ENCODE results near the gene ACOT12. TPM values are rescaled to one million over a fixed set of nuclear protein-coding genes. Genes with fewer than 3 reads are reported as not detected.

Gene ACOT12
- total RNA-seq, 1 experiment from 2014 or later: not detected

GRCh38 chr5:81301271-81302015 is 92.5 kb downstream of the ACOT12 start, which contains the start of gene ZCCHC9:
ZCCHC9 (plus strand) TSS chr5:81301587; CDS start chr5:81304758, 3,171 bp downstream.
- H4K8ac ChIP-seq (replicated peaks; ENCODE audit: insufficient read length, low read depth, low read length): no peak within 1 kb of the TSS
- H3K56ac ChIP-seq (ENCODE audit: insufficient read length, low read depth, low read length): no peak within 1 kb of the TSS
- DNase-seq: peak; percentile 95
- Mint-ChIP-seq H3K36me3 (ENCODE audit: insufficient read depth in 1 of 3, low read depth in 3 of 3) (peaks cover 0 to 7% (median 5%) of the 10 kb centered on the region in 3 experiments; a peak in 4 of 7 replicates), H3K27ac (peak within 1 kb of the TSS; percentile 92 to 99 (median 98)), H3K4me3 (peak within 1 kb of the TSS; percentile 91 to 97), H3K4me1 (peaks cover 16 to 18% of the 10 kb centered on the region in 2 experiments), H3K9me3 (no peaks in the 10 kb centered on the region), H3K27me3 (ENCODE audit: low read depth) (no peaks in the 10 kb centered on the region)
- peak within 1 kb of the TSS; percentile 13 for H2BK5ac ChIP-seq (ENCODE audit: insufficient read length, low read length)
- H3K27me3 ChIP-seq (ENCODE audit: insufficient read depth, low read length): no peaks in the 10 kb centered on the region
- H3K79me2 ChIP-seq (ENCODE audit: insufficient read depth, low read length): peaks cover 6% of the 10 kb centered on the region; the same call in 1 of the 2 replicates
- H3K18ac ChIP-seq (ENCODE audit: insufficient read length, low read depth, low read length): peak within 1 kb of the TSS; percentile 97
- no peak within 1 kb of the TSS for H3K4ac ChIP-seq (ENCODE audit: low read depth, low read length)
- H2AK5ac ChIP-seq (ENCODE audit: insufficient read length, low read length): no peak within 1 kb of the TSS
- no peak within 1 kb of the TSS for H2BK120ac ChIP-seq (ENCODE audit: low read depth, low read length, poor library complexity, severe bottlenecking)
- no peaks in the 10 kb centered on the region for H3K23me2 ChIP-seq (ENCODE audit: insufficient read length, low read depth, low read length, poor library complexity, severe bottlenecking)
- no peaks in the 10 kb centered on the region for H4K20me1 ChIP-seq (ENCODE audit: control insufficient read depth, insufficient read depth, insufficient read length)
- H3K9ac ChIP-seq (ENCODE audit: extremely low read depth, insufficient read length, low read length): peak within 1 kb of the TSS; percentile 95
- H3T11ph ChIP-seq (ENCODE audit: low read length): no peak within 1 kb of the TSS
- TF ChIP-seq CTCF (conservative IDR thresholded peaks at IDR 0.05): 0 out of 3 replicates have a peak, but pooled peaks have one; percentile 24
- no peak within 1 kb of the TSS for H4K5ac ChIP-seq (ENCODE audit: insufficient read length, low read depth, low read length)
- no peaks in the 10 kb centered on the region for H3K9me3 ChIP-seq (ENCODE audit: control insufficient read depth, low read depth, low read length)
- peak within 1 kb of the TSS; percentile 88 for H3K4me2 ChIP-seq (ENCODE audit: insufficient read depth, insufficient read length, low read length)
- WGBS (ENCODE audit: extremely low coverage, insufficient read length, low lambda C conversion rate): no CpG with 5 or more reads among the region's 54 CpGs
- peak within 1 kb of the TSS; percentile 71 for H2AFZ ChIP-seq (ENCODE audit: low read length)
- H3K4me1 ChIP-seq (ENCODE audit: insufficient read depth, low read length): peaks cover 2% of the 10 kb centered on the region; the same call in 1 of the 2 replicates
- H3K23ac ChIP-seq (ENCODE audit: insufficient read length, low read depth, low read length): no peak within 1 kb of the TSS
- no peak within 1 kb of the TSS for H4K91ac ChIP-seq (ENCODE audit: insufficient read length, low read depth, low read length)
- H2BK12ac ChIP-seq (ENCODE audit: insufficient read length, low read depth, low read length): peak within 1 kb of the TSS; percentile 14
- H3K79me1 ChIP-seq (ENCODE audit: insufficient read depth, low read depth, low read length, poor library complexity, severe bottlenecking): peaks cover 8% of the 10 kb centered on the region
- H2BK15ac ChIP-seq (ENCODE audit: low read depth, low read length): no peak within 1 kb of the TSS
- peak within 1 kb of the TSS; percentile 85 for H3K14ac ChIP-seq (ENCODE audit: insufficient read depth, low read length)
- no peak within 1 kb of the TSS for H2BK20ac ChIP-seq (ENCODE audit: low read depth, low read length, poor library complexity, severe bottlenecking)
- H3K27ac ChIP-seq (ENCODE audit: insufficient read length, low read depth, low read length): no peak within 1 kb of the TSS

Measured in H9 (cell line).